H1 (cell line): Measurements from ENCODE around the gene NKPD1. TPM values are rescaled to one million over a fixed set of nuclear protein-coding genes. Genes with fewer than 3 reads are reported as not detected.

Experiments
- CTCF ChIA-PET: fragments of 300-600 bp; sonication (Branson Sonifier 250); formaldehyde crosslinking; loops from one replicate; lab custom pipeline; 2021; ENCODE audit not compliant: partially characterized antibody; lab: Charles Lee
- POLR2A ChIA-PET: fragments of 300-600 bp; sonication (Branson Sonifier 250); formaldehyde crosslinking; loops from one replicate; lab custom pipeline; 2021; ENCODE audit warnings: inconsistent platforms; ENCODE audit not compliant: partially characterized antibody; lab: Charles Lee
- DNase-seq, 2 experiments: peaks; one replicate each; pipeline versions ENCODE4 v3.0.0 to v3.0.0-alpha.2; 2010 to 2022; ENCODE audit warnings: low spot score in 2 of 2, low read depth in 1 of 2, mixed read lengths in 1 of 2
- FAIRE-seq: peaks from 2 replicates; lab custom pipeline; 2011; peaks lifted over from hg19 to GRCh38; lab: Jason Lieb, UNC
- H2AFZ ChIP-seq: 2 replicates; pipeline ENCODE4 v1.8.1; 2012; ENCODE audit warnings: low read length, inconsistent platforms
- H2AK5ac ChIP-seq: 2 replicates; pipeline ENCODE4 v1.6.1; 2013; ENCODE audit warnings: low read depth, low read length
- H2BK120ac ChIP-seq: replicated peaks from 2 replicates; pipeline ENCODE3; 2013; ENCODE audit warnings: low read depth, low read length, inconsistent platforms
- H2BK12ac ChIP-seq: 2 replicates; pipeline ENCODE4 v1.6.1; 2013; ENCODE audit warnings: low read depth, low read length
- H2BK15ac ChIP-seq: 2 replicates; pipeline ENCODE4 v1.6.1; 2013; ENCODE audit warnings: low read length
- H2BK20ac ChIP-seq: 2 replicates; pipeline ENCODE4 v1.6.1; 2013; ENCODE audit warnings: low read length
- H2BK5ac ChIP-seq: 2 replicates; pipeline ENCODE4 v1.6.1; 2013; ENCODE audit warnings: low read depth, low read length
- H3K14ac ChIP-seq: 2 replicates; pipeline ENCODE4 v1.6.1; 2013; ENCODE audit warnings: inconsistent platforms; ENCODE audit not compliant: insufficient read length
- H3K18ac ChIP-seq: 2 replicates; pipeline ENCODE4 v1.6.1; 2013; ENCODE audit warnings: low read length; ENCODE audit errors: extremely low read depth
- H3K23ac ChIP-seq: 2 replicates; pipeline ENCODE4 v1.6.1; 2013; ENCODE audit warnings: inconsistent platforms; ENCODE audit not compliant: insufficient read length
- H3K23me2 ChIP-seq: 2 replicates; pipeline ENCODE4 v1.6.1; 2013; ENCODE audit warnings: low read depth, low read length
- H3K27ac ChIP-seq: 2 replicates; pipeline ENCODE4 v1.6.1; 2011; ENCODE audit warnings: low read depth, low read length, inconsistent platforms
- H3K27me3 ChIP-seq, 4 experiments: replicated peaks in 1 of 4; 1 replicate in 1 of 4; 2 replicates in 3 of 4; pipeline versions ENCODE4 v1.6.1 to v1.8.1; 2011 to 2013; ENCODE audit warnings: low read length in 3 of 4, mild to moderate bottlenecking in 3 of 4, inconsistent platforms in 2 of 4, mixed read lengths in 2 of 4, moderate library complexity in 1 of 4; ENCODE audit not compliant: control insufficient read depth in 3 of 4, insufficient read depth in 3 of 4; ENCODE audit errors: extremely low read depth in 1 of 4
- H3K36me3 ChIP-seq, 4 experiments: 2 replicates each; pipeline versions ENCODE4 v1.6.1 to v1.8.1; 2011 to 2013; ENCODE audit warnings: mild to moderate bottlenecking in 4 of 4, low read length in 3 of 4, moderate library complexity in 2 of 4, control low read depth in 1 of 4, inconsistent platforms in 1 of 4; ENCODE audit not compliant: insufficient read depth in 4 of 4, control insufficient read depth in 2 of 4
- H3K4ac ChIP-seq: replicated peaks from 2 replicates; pipeline ENCODE3; 2013; ENCODE audit warnings: low read length, low read depth, mixed read lengths, inconsistent platforms; ENCODE audit not compliant: insufficient read length
- H3K4me1 ChIP-seq, 4 experiments: replicated peaks in 1 of 4; 1 replicate in 1 of 4; 2 replicates in 3 of 4; pipeline versions ENCODE4 v1.6.1 to v1.8.1; 2011 to 2013; ENCODE audit warnings: low read length in 3 of 4, inconsistent platforms in 2 of 4, mixed read lengths in 1 of 4; ENCODE audit not compliant: insufficient read depth in 4 of 4, control insufficient read depth in 3 of 4
- H3K4me2 ChIP-seq, 2 experiments: 2 replicates each; pipeline versions ENCODE4 v1.6.1 to v1.8.1; 2011 to 2013; ENCODE audit warnings: low read depth in 2 of 2, low read length in 2 of 2, control low read depth in 1 of 2, inconsistent platforms in 1 of 2, mild to moderate bottlenecking in 1 of 2; ENCODE audit not compliant: insufficient read depth in 1 of 2
- H3K4me3 ChIP-seq, 4 experiments: fragments of 200-600, 300-600 bp in 1 of 4; sonication (generic), shearing (Covaris generic), sonication (Bioruptor Twin) in 1 of 4; 2 replicates each; pipeline versions ENCODE4 v1.5.1 to v1.8.1; 2011 to 2016; ENCODE audit warnings: low read length in 4 of 4, low read depth in 3 of 4, control low read depth in 2 of 4, inconsistent platforms in 2 of 4, mild to moderate bottlenecking in 2 of 4, mixed read lengths in 1 of 4, moderate library complexity in 1 of 4; ENCODE audit not compliant: insufficient read depth in 2 of 4; ENCODE audit errors: extremely low read depth in 1 of 4
- H3K56ac ChIP-seq: replicated peaks from 2 replicates; pipeline ENCODE3; 2013; ENCODE audit warnings: low read depth, mild to moderate bottlenecking, mixed read lengths, low read length, inconsistent platforms; ENCODE audit not compliant: insufficient read length
- H3K79me1 ChIP-seq: 2 replicates; pipeline ENCODE4 v1.6.1; 2013; ENCODE audit warnings: low read depth, low read length, control low read depth
- H3K79me2 ChIP-seq, 2 experiments: 2 replicates each; pipeline versions ENCODE4 v1.6.1 to v1.8.1; 2012 to 2013; ENCODE audit warnings: low read length in 2 of 2, mild to moderate bottlenecking in 2 of 2, inconsistent platforms in 1 of 2; ENCODE audit not compliant: insufficient read depth in 2 of 2, control insufficient read depth in 1 of 2
- H3K9ac ChIP-seq, 4 experiments: replicated peaks in 1 of 4; 1 replicate in 1 of 4; 2 replicates in 3 of 4; pipeline versions ENCODE4 v1.6.1 to v1.8.1; 2011 to 2013; ENCODE audit warnings: low read depth in 3 of 4, low read length in 3 of 4, control low read depth in 2 of 4, mild to moderate bottlenecking in 2 of 4, moderate library complexity in 2 of 4, inconsistent platforms in 1 of 4; ENCODE audit errors: extremely low read depth in 1 of 4
- H3K9me3 ChIP-seq, 2 experiments: 2 replicates each; pipeline versions ENCODE4 v1.6.1 to v1.8.1; 2012 to 2013; ENCODE audit warnings: mild to moderate bottlenecking in 2 of 2, moderate library complexity in 2 of 2, control low read depth in 1 of 2, inconsistent platforms in 1 of 2, low read depth in 1 of 2, low read length in 1 of 2, mixed read lengths in 1 of 2; ENCODE audit not compliant: insufficient read depth in 2 of 2
- H4K20me1 ChIP-seq, 2 experiments: replicated peaks in 1 of 2; 2 replicates each; pipeline versions ENCODE3 to v1.8.1; 2011 to 2013; ENCODE audit warnings: inconsistent platforms in 2 of 2, low read length in 2 of 2, mild to moderate bottlenecking in 1 of 2; ENCODE audit not compliant: insufficient read depth in 2 of 2, control insufficient read depth in 1 of 2
- H4K5ac ChIP-seq: 2 replicates; pipeline ENCODE4 v1.6.1; 2013; ENCODE audit warnings: low read length, low read depth, mixed read lengths, inconsistent platforms; ENCODE audit not compliant: insufficient read length
- H4K8ac ChIP-seq: 2 replicates; pipeline ENCODE4 v1.8.0; 2013; ENCODE audit warnings: mild to moderate bottlenecking, moderate library complexity, low read length, inconsistent platforms; ENCODE audit not compliant: insufficient read depth; ENCODE audit errors: extremely low read depth
- H4K91ac ChIP-seq: replicated peaks from 2 replicates; pipeline ENCODE3; 2013; ENCODE audit warnings: low read length, mixed read lengths, inconsistent platforms; ENCODE audit not compliant: insufficient read length
- CHD1 ChIP-seq: IDR thresholded peaks from 2 replicates; pipeline ENCODE4 v1.6.1; 2012; ENCODE audit warnings: low read depth, low read length, improper control_type of control experiment
- EP300 ChIP-seq, 2 experiments: IDR thresholded peaks; 1 replicate in 1 of 2; 2 replicates in 1 of 2; pipeline ENCODE4 v1.6.1; 2011 to 2012; ENCODE audit warnings: low read depth in 2 of 2, low read length in 2 of 2, mild to moderate bottlenecking in 2 of 2, borderline replicate concordance in 1 of 2, inconsistent platforms in 1 of 2, moderate library complexity in 1 of 2
- JUN ChIP-seq: IDR thresholded peaks from 2 replicates; pipeline ENCODE4 v1.6.1; 2011; ENCODE audit warnings: low read depth, mild to moderate bottlenecking, improper control_type of control experiment, low read length
- MAFK ChIP-seq: IDR thresholded peaks from 2 replicates; pipeline ENCODE4 v1.6.1; 2012; ENCODE audit warnings: low read depth, mild to moderate bottlenecking, improper control_type of control experiment, low read length
- POLR2A ChIP-seq, 2 experiments: IDR thresholded peaks; 1 replicate in 1 of 2; 2 replicates in 1 of 2; pipeline ENCODE4 v1.6.1; 2011; ENCODE audit warnings: low read depth in 2 of 2, low read length in 2 of 2, mild to moderate bottlenecking in 2 of 2; ENCODE audit errors: control extremely low read depth in 1 of 2
- POLR2AphosphoS5 ChIP-seq: IDR thresholded peaks from 2 replicates; pipeline ENCODE4 v1.6.1; 2011; ENCODE audit warnings: low read depth, low read length
- RNF2 ChIP-seq: fragments of 200-900, 300-1000 bp; sonication (generic); IDR thresholded peaks from 2 replicates; pipeline ENCODE4 v1.7.1; 2016; ENCODE audit warnings: borderline replicate concordance, low read depth, mild to moderate bottlenecking, antibody characterized with exemption, low read length; ENCODE audit not compliant: poor library complexity, severe bottlenecking; ENCODE audit errors: missing control alignments
- SIN3A ChIP-seq, 2 experiments: IDR thresholded peaks in 1 of 2; conservative IDR thresholded peaks in 1 of 2; 2 replicates each; pipeline ENCODE4 v1.6.1; 2011 to 2012; ENCODE audit warnings: low read length in 2 of 2, improper control_type of control experiment in 1 of 2, low read depth in 1 of 2, mild to moderate bottlenecking in 1 of 2
- SIX5 ChIP-seq: IDR thresholded peaks from 2 replicates; pipeline ENCODE4 v1.6.1; 2011; ENCODE audit warnings: mild to moderate bottlenecking, low read depth, low read length
- SUZ12 ChIP-seq: fragments of 200-600 bp; sonication (generic); IDR thresholded peaks from 2 replicates; pipeline ENCODE4 v1.6.1; 2012; ENCODE audit warnings: mild to moderate bottlenecking, inconsistent platforms, low read length, moderate library complexity, mixed read lengths
- TAF1 ChIP-seq: IDR thresholded peaks from 2 replicates; pipeline ENCODE4 v1.6.1; 2011; ENCODE audit warnings: mild to moderate bottlenecking, low read depth, low read length
- TAF7 ChIP-seq: optimal IDR thresholded peaks from 2 replicates; pipeline ENCODE3; 2011; ENCODE audit warnings: low read depth, mild to moderate bottlenecking, inconsistent platforms, low read length, moderate library complexity, borderline replicate concordance
- TCF12 ChIP-seq: IDR thresholded peaks from 2 replicates; pipeline ENCODE4 v1.6.1; 2011; ENCODE audit warnings: low read depth, mild to moderate bottlenecking, low read length
- WGBS, 2 experiments: shearing (Covaris generic) in 1 of 2; methylation state at CpG; one replicate each; pipeline versions ENCODE4 v1.1.6 to v1.1.7; 2013 to 2015; ENCODE audit warnings: low lambda C conversion rate in 2 of 2, mixed read lengths in 2 of 2, inconsistent platforms in 1 of 2, low coverage in 1 of 2, missing lambda C conversion rate in 1 of 2; ENCODE audit not compliant: insufficient replicate concordance in 2 of 2, insufficient coverage in 1 of 2, insufficient read length in 1 of 2; ENCODE audit errors: extremely low coverage in 1 of 2, missing lambda C conversion rate in 1 of 2; 5-methylcytosine and 5-hydroxymethylcytosine counted together
- polyA plus RNA-seq, 7 experiments: library from polyadenylated mRNA; depleted of rRNA in 3 of 7; stranded (reverse) in 5 of 7; unstranded in 2 of 7; fragments of >200 nt in 5 of 7; fragments of 200-250 nt in 2 of 7; gene quantifications; 1 replicate in 5 of 7; 2 replicates in 1 of 7; 4 replicates in 1 of 7; pipeline versions ENCODE4 v1.2.1 to v1.2.3, GENCODE V29; 2011 to 2013; ENCODE audit warnings: missing spikeins in 2 of 7, mixed read lengths in 2 of 7
- total RNA-seq: library from RNA; stranded (reverse); fragmentation: NEBNext Ultra II Directional; extraction: Animal tissue kit (Norgen Biotek cat#: 25700); gene quantifications from 2 replicates; pipeline ENCODE4 v1.2.1, GENCODE V29; 2021

NKPD1 gene
- total and polyA plus RNA-seq, 2 of the 8 experiments (the other 6 are each of a cell fraction or from before 2014, with no cell fraction given): 0.30 to 0.39 TPM

DNA sequence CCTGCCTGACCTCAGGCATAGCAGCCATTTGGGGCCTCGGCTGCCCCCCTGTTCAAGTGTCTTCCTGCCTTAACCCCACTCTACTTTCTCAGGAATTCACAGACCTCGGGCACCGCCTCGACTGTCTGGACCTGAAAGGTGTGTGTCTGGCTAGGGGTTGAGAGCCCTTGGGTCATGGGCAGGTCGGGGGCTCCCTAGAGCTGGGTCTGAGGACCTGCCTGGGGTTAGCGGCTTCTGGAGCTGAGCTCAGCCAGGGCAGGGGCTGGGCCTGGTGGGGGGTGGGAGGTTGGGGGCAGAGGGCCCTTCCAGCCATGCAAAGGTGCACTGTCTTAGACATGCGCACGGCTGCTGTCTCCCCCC, 20.7 kb downstream of the NKPD1 start:
- H3K9ac ChIP-seq: no peak overlapping the region; a peak in 1 of 7 replicates
- H3K9me3 ChIP-seq: no peaks in the 10 kb centered on the region
- no peaks in the 10 kb centered on the region for H3K27me3 ChIP-seq
- no peak overlapping the region for H2BK20ac ChIP-seq
- no peak overlapping the region for H3K56ac ChIP-seq
- no peak overlapping the region for H3K4me3 ChIP-seq
- H3K4me1 ChIP-seq: peaks cover 0 to 18% (median 8%) of the 10 kb centered on the region in 4 experiments; a peak in 5 of 7 replicates
- no peak for FAIRE-seq
- peaks cover 3 to 11% of the 10 kb centered on the region in 2 experiments for H4K20me1 ChIP-seq
- H4K91ac ChIP-seq: no peak overlapping the region
- H3K14ac ChIP-seq: no peak overlapping the region
- no peak overlapping the region for H2AFZ ChIP-seq
- H3K79me2 ChIP-seq: peaks cover 0 to 15% of the 10 kb centered on the region in 2 experiments; a peak in 1 of 4 replicates
- no peak overlapping the region for H2BK12ac ChIP-seq
- WGBS, 2 experiments: 80% methylated on average over 6 of the region's 8 CpGs; no CpG with 5 or more reads in 1 of the 2 experiments
- H2BK120ac ChIP-seq: no peak overlapping the region
- DNase-seq: no peak
- no peak overlapping the region for H3K4me2 ChIP-seq
- H3K4ac ChIP-seq: no peak overlapping the region
- H4K5ac ChIP-seq: no peak overlapping the region
- no peak overlapping the region for H4K8ac ChIP-seq
- H2BK15ac ChIP-seq: no peak overlapping the region
- H3K18ac ChIP-seq: no peak overlapping the region
- TF ChIP-seq JUN (no peak), TCF12 (no peak), TAF7 (no peak), CHD1 (no peak), POLR2AphosphoS5 (no peak), SIN3A (conservative IDR thresholded peaks at IDR 0.05 in 1 of 2, IDR thresholded peaks at IDR 0.05 in 1 of 2; ENCODE audit: low read depth in 1 of 2, low read length in 2 of 2) (no peak), TAF1 (no peak), SIX5 (no peak), POLR2A (IDR thresholded peaks at IDR 0.05; ENCODE audit: control extremely low read depth in 1 of 2, low read depth in 2 of 2, low read length in 2 of 2) (no peak), RNF2 (no peak), MAFK (no peak), EP300 (IDR thresholded peaks at IDR 0.05; ENCODE audit: borderline replicate concordance in 1 of 2, low read depth in 2 of 2, low read length in 2 of 2) (no peak), SUZ12 (no peak)
- TF ChIP-seq, all 59 proteins: peak for 0
- Histone ChIP-seq H3K23ac (no peak overlapping the region), H3K79me1 (peaks cover 12% of the 10 kb centered on the region), H3K36me3 (peaks cover 2 to 13% (median 7%) of the 10 kb centered on the region in 4 experiments; a peak in 4 of 8 replicates), H2BK5ac (peak overlapping the region; percentile 44; the same call in 1 of the 2 replicates), H3K23me2 (no peaks in the 10 kb centered on the region), H3K27ac (0 out of 2 replicates have a peak overlapping the region, but pooled peaks have one; percentile 38), H2AK5ac (no peak overlapping the region)
- POLR2A ChIA-PET: interaction anchor here (1.9 kb wide), 1 partner anchor 9 kb away, joined by 4 read pairs; no protein-coding TSS in a partner anchor
- CTCF ChIA-PET: interaction anchor here (0.5 to 2.8 kb wide), 8 partner anchors 9 to 51 kb away, joined by 3 to 5 read pairs (median 3); no protein-coding TSS in a partner anchor
